ENCODE data around the gene FBXL19.

- TF ChIP-seq YY1 (IDR thresholded peaks at IDR 0.05; ENCODE audit: low read depth) (no peak), RXRA (IDR thresholded peaks at IDR 0.05; ENCODE audit: borderline replicate concordance, low read depth) (no peak), CTCF (IDR thresholded peaks at IDR 0.05) (no peak), SIN3A (IDR thresholded peaks at IDR 0.05; ENCODE audit: borderline replicate concordance, low read depth, low read length) (0 out of 2 replicates have a peak, but pooled peaks have one; percentile 36), MEF2A (IDR thresholded peaks at IDR 0.05; ENCODE audit: borderline replicate concordance, low read depth) (no peak), POLR2AphosphoS5 (IDR thresholded peaks at IDR 0.05; ENCODE audit: low read depth, low read length) (no peak; the same call in 1 of the 2 replicates), TAF1 (IDR thresholded peaks at IDR 0.05; ENCODE audit: borderline replicate concordance, low read depth, low read length) (no peak), GABPA (IDR thresholded peaks at IDR 0.05; ENCODE audit: low read depth) (no peak), JUND (IDR thresholded peaks at IDR 0.05) (no peak), RFX5 (IDR thresholded peaks at IDR 0.05; ENCODE audit: low read length) (no peak; the same call in 1 of the 2 replicates), USF2 (IDR thresholded peaks at IDR 0.05; ENCODE audit: borderline replicate concordance, low read depth, low read length) (no peak), FOXJ3 (CRISPR knock-in tag; IDR thresholded peaks at IDR 0.05) (no peak), EP300 (IDR thresholded peaks at IDR 0.05; ENCODE audit: borderline replicate concordance in 1 of 2, low read depth in 1 of 2, low read length in 1 of 2) (no peak), MAX (IDR thresholded peaks at IDR 0.05; ENCODE audit: low read depth) (no peak)
These were observed 24.7 kb downstream of the FBXL19 start for GRCh38 chr16:30947859-30948666.
